ENCODE results near the gene MEI1.

- TF ChIP-seq CTCF (optimal IDR thresholded peaks at IDR 0.05 in 1 of 3, IDR thresholded peaks at IDR 0.05 in 1 of 3, conservative IDR thresholded peaks at IDR 0.05 in 1 of 3; ENCODE audit: extremely low read depth in 1 of 3, insufficient read depth in 2 of 3, low read length in 3 of 3) = no peak
- no peak for TF ChIP-seq EZH2 (IDR thresholded peaks at IDR 0.05; ENCODE audit: low read length)
Measured at GRCh38 chr22:41659941-41660340, 39.4 kb upstream of the MEI1 start.
